HG02973 (cell line): ENCODE results near the gene CTXND1.
"Not testable (repeated sequence)": the region's sequence is repeated elsewhere in the genome, so short reads cannot be mapped to it uniquely, and the experiment has no call there.

Experiments used
- ATAC-seq: cut with Tn5 transposase; IDR thresholded peaks from one replicate; pipeline ENCODE4 v1.9.1; 2021; ENCODE audit warnings: moderate library complexity; ENCODE audit not compliant: unreplicated experiment

Gene CTXND1

DNA sequence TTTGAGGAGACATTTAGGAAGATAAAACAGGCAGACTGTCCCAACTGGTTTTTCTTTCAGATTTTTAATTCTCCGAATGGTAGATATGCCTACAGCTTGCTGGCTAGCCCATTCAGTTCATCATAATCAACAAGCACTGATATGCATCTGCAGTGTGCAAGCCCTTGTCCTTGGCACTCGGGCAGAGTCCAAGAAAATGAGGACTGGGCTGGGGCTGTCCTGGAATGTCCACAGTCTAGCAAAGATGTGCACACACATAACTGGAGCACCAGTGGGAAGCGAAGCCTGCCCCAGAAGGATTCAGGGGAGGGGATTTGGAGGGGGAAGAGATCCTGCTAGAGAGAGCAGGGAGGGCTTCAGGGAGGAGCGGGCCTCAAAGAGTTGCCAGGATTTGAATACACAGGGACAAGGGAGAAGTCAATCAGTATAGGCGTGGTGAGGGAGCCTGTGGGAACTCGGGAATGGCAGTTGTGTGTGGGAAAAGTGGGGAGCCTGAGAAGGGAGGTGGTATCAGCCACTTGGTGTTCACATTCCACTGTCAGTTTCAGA lies 90.5 kb downstream of the CTXND1 start:
- ATAC-seq: no peak

- peak; percentile 66 for ATAC-seq
Measured at GRCh38 chr15:80160570-80161156, 91.3 kb downstream of the CTXND1 start.

DNA sequence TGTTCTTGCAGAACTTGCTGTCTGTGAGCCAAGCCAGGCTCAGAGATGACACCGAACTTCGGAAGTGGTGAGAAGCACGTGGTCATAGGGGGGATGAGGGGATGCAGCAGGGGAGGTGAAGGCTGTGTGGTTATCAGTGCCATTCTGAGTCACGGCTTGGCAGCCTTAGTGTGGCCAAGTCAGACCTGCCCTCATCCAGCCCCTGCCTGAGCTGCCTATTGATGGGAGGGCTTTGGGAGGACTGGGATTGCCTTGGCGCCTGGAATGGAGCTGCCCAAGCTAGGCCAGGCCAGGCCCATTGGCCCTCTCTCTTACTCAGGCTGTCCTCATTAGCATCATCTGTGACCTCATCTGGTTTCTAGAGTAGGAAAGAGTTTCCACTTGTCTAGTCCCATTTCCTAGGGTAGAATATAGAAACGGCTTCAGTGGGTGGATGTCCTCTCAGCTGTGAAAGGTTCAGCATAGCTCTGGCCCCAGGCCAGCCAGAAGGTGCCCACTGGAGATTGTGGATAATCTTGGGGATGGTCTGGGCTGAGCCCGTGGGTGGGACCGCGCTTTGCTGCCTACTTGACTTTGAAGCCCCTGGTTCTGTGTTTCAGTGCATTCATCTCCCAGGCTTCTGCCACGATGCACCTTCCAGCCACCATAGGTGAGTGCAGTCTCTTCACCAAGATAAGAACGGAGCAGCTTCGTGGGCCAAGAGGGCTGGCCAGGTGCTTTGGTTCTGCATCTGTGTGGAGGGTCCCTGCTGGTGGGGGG lies 92.0 kb downstream of the CTXND1 start:
- ATAC-seq: no peak

DNA sequence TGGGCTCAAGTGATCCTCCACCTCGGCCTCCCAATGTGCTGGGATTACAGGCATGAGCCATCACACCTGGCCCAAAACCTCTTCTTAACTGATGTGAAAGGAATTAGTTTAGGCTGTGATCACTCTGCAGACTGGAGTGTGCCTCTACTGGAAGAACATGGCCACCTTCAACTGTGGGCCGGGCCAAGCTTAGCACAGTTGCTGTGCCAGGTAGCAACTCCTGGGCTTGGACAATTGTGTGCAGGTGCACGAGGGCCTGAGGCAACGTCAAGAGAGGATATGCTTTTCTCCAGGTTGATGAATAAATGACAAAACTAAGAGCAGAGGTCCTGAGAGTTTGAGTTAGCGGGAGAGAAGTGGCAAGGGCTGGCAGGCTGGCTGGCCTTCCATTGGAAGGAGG lies 92.7 kb downstream of the CTXND1 start:
- ATAC-seq: no peak

GRCh38 chr15:80157215-80157614 lies 94.8 kb downstream of the CTXND1 start:
- ATAC-seq: no peak

GRCh38 chr15:80156176-80156720 lies 95.8 kb downstream of the CTXND1 start:
- no peak for ATAC-seq

GRCh38 chr15:80155378-80156175 lies 96.4 kb downstream of the CTXND1 start:
- not testable (repeated sequence) for ATAC-seq

GRCh38 chr15:80155001-80155377 lies 97.0 kb downstream of the CTXND1 start:
- ATAC-seq: no peak

DNA sequence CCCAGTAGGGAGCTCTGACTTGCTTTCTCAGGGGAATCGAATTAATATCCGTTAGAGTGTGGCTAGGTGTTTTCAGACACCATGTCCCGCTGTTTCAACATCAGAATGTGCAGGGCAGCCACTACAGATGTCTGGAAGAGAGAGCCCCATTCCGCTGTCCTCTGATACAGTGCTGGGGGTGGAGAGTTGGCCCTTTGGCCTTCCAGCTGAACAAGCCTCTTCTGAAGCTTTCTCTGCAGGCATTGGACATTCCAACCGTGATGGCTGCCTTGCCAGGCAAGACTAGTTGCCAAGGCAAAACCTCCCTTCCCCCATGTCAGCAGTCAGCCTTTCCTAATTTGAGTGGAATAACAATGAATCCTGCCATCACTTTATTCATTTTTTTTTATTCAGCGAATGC lies 97.7 kb downstream of the CTXND1 start:
- no peak for ATAC-seq

GRCh38 chr15:80153900-80154299 lies 98.1 kb downstream of the CTXND1 start:
- no peak for ATAC-seq

GRCh38 chr15:80152896-80153876 lies 98.8 kb downstream of the CTXND1 start, which contains the start of gene FAH:
FAH (plus strand) TSS chr15:80152999; CDS start chr15:80153055, 56 bp downstream.
- peak; percentile 48 for ATAC-seq

- peak; percentile 48 for ATAC-seq
Measured at GRCh38 chr15:80152180-80152895, 99.7 kb downstream of the CTXND1 start.

DNA sequence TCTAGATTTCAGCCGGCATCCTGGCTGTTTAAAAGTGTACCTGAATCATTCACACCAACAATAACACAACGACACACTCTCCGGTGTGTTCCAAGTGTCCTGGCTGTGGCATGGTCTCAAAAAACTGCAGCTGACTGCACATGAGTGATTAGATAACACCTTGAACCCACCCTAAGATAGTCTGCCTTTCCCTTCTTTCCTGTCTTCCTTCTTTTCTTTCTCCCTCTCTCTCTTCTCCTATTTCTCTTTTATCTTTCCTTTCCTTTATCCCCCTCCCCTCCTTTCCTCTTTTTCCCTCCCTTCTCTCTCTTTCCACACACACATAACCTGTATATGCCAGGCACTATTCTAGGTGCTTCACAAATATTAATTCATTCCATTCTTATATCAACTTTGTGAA lies 100.4 kb downstream of the CTXND1 start:
- no peak for ATAC-seq

- no peak for ATAC-seq
Measured at GRCh38 chr15:80151148-80151547, 100.9 kb downstream of the CTXND1 start.
